ENCODE results near the gene RC3H2. TPM values are rescaled to one million over a fixed set of nuclear protein-coding genes. Genes with fewer than 3 reads are reported as not detected.
A peak's percentile ranks its signal among the peaks of the same experiment; 100 is the strongest.

Gene RC3H2
- total RNA-seq, 2 experiments from 2014 or later: 45.0 to 73.7 TPM

DNA sequence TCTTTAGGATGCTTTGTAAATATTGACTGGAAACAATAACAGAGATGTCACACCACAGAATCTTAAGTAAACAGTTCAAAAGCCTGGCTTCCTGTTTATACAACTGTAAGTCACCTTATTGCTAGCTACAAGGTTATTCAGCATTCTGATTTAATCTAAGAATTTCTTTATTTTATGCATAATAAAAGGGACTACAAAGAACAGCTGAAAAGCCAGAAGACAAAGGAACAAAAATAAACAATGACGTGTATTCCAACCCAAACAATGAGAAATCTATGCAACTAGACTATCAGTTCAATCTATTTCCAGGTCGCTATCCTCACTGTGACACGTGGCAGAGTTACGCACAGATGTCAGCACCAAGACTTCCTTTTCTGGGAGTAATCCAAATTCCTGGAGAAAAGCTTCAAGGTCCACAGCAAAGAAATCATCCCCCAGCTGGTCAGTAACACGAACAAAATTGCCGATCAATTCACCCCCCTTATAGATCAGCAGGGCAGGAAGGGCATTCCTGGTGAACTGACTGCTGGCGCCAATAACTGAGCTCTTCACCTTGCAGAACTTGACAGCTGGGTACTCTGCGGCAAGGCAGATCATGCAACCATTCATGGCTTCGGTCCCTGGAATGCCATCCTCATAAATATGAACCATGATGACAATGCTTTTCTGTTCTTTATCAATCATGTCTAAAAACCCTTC is 85.2 kb downstream of the RC3H2 start:
- TSS peak; percentile 37 for BruUV-seq (replicated peaks)
- H3K27ac ChIP-seq (ENCODE audit: low read depth, low read length, poor library complexity, severe bottlenecking): no peak overlapping the region
- H3K4me1 ChIP-seq (ENCODE audit: insufficient read depth, low read length, poor library complexity, severe bottlenecking): no peaks in the 10 kb centered on the region
- ChIA-PET POLR2A (interaction anchor here (0.6 to 1.1 kb wide), 2 partner anchors 9 to 276 kb away, joined by 3 read pairs; no protein-coding TSS in a partner anchor), CTCF (ENCODE audit: unreplicated experiment) (no interaction called here)
- no peak for DNase-seq (ENCODE audit: low spot score)
- no peak overlapping the region for H2AFZ ChIP-seq (ENCODE audit: low read length)
- no peak overlapping the region for H3K4me2 ChIP-seq (ENCODE audit: low read length)
- no peaks in the 10 kb centered on the region for H4K20me1 ChIP-seq (ENCODE audit: insufficient read depth, low read length)
- no peak overlapping the region for H3K4me3 ChIP-seq (ENCODE audit: low read depth, low read length, poor library complexity, severe bottlenecking)
- H3K9me2 ChIP-seq (ENCODE audit: insufficient read depth, low read length): no peaks in the 10 kb centered on the region
- TF ChIP-seq, protein P1, sequence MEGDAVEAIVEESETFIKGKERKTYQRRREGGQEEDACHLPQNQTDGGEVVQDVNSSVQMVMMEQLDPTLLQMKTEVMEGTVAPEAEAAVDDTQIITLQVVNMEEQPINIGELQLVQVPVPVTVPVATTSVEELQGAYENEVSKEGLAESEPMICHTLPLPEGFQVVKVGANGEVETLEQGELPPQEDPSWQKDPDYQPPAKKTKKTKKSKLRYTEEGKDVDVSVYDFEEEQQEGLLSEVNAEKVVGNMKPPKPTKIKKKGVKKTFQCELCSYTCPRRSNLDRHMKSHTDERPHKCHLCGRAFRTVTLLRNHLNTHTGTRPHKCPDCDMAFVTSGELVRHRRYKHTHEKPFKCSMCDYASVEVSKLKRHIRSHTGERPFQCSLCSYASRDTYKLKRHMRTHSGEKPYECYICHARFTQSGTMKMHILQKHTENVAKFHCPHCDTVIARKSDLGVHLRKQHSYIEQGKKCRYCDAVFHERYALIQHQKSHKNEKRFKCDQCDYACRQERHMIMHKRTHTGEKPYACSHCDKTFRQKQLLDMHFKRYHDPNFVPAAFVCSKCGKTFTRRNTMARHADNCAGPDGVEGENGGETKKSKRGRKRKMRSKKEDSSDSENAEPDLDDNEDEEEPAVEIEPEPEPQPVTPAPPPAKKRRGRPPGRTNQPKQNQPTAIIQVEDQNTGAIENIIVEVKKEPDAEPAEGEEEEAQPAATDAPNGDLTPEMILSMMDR (conservative IDR thresholded peaks at IDR 0.05; ENCODE audit: low read length): no peak
- TF ChIP-seq EZH2phosphoT487 (IDR thresholded peaks at IDR 0.05; ENCODE audit: borderline replicate concordance, low read depth, low read length): no peak
- intact Hi-C loops (cut with micrococcal nuclease; ENCODE audit: unreplicated experiment): loop anchor here (10.0 kb wide), 2 partner anchors 435 to 525 kb away; no protein-coding TSS in a partner anchor
- H3K36me3 ChIP-seq (ENCODE audit: insufficient read depth, low read length): peaks cover 76% of the 10 kb centered on the region
- no peaks in the 10 kb centered on the region for H3K9me3 ChIP-seq (ENCODE audit: low read length)
- peaks cover 10% of the 10 kb centered on the region; the same call in 1 of the 2 replicates for H3K79me2 ChIP-seq (ENCODE audit: insufficient read depth, low read depth, low read length)

DNA sequence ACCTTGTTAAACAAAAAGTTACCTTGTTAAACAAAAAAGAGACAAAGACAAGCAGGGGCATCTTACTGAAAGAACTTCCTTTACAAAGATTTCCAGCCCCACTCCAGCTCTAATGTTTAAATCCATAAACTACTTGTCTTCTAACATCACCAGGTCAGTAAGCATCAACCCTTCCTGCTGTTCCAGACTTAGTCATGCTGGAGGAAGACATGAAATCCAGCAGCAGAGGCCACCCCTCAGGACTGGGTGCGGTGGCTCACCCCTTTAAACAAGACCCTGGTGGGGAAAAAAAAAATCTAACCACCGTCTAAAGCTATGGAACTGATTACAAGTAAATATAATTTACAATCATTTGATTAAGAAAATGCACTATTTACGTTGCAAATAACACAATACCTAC is 85.8 kb downstream of the RC3H2 start:
- H3K4me2 ChIP-seq (ENCODE audit: low read length): no peak overlapping the region
- no peak overlapping the region for H3K4me3 ChIP-seq (ENCODE audit: low read depth, low read length, poor library complexity, severe bottlenecking)
- no peaks in the 10 kb centered on the region for H3K4me1 ChIP-seq (ENCODE audit: insufficient read depth, low read length, poor library complexity, severe bottlenecking)
- DNase-seq (ENCODE audit: low spot score): no peak
- ChIA-PET CTCF (ENCODE audit: unreplicated experiment) (no interaction called here), POLR2A (no interaction called here)
- no peaks in the 10 kb centered on the region for H4K20me1 ChIP-seq (ENCODE audit: insufficient read depth, low read length)
- peaks cover 4% of the 10 kb centered on the region; the same call in 1 of the 2 replicates for H3K79me2 ChIP-seq (ENCODE audit: insufficient read depth, low read depth, low read length)
- BruUV-seq (replicated peaks): no TSS peak
- H3K9me3 ChIP-seq (ENCODE audit: low read length): no peaks in the 10 kb centered on the region
- H2AFZ ChIP-seq (ENCODE audit: low read length): no peak overlapping the region
- no peaks in the 10 kb centered on the region for H3K9me2 ChIP-seq (ENCODE audit: insufficient read depth, low read length)
- TF ChIP-seq EZH2phosphoT487 (IDR thresholded peaks at IDR 0.05; ENCODE audit: borderline replicate concordance, low read depth, low read length): no peak
- TF ChIP-seq, protein P1 (conservative IDR thresholded peaks at IDR 0.05; ENCODE audit: low read length): no peak
- no peak overlapping the region for H3K27ac ChIP-seq (ENCODE audit: low read depth, low read length, poor library complexity, severe bottlenecking)
- intact Hi-C loops (cut with micrococcal nuclease; ENCODE audit: unreplicated experiment): loop anchor here (10.0 kb wide), 1 partner anchor 435 kb away; no protein-coding TSS in a partner anchor
- peaks cover 70% of the 10 kb centered on the region for H3K36me3 ChIP-seq (ENCODE audit: insufficient read depth, low read length)

Measured in OCI-LY7 (cell line).